Natural killer cell (primary cell): ENCODE results near the gene PBX2. TPM values are rescaled to one million over a fixed set of nuclear protein-coding genes. Genes with fewer than 3 reads are reported as not detected.
A peak's percentile ranks its signal among the peaks of the same experiment; 100 is the strongest.

ENCODE experiments used
- ATAC-seq, 3 donors: fragments of 150-1000 bp in 2 of 3; fragments of 200-7000 bp in 1 of 3; cut with Tn5 transposase; 1 replicate in 1 of 3; 2 replicates in 2 of 3; pipeline ENCODE4 v1.10.0; 2021; ENCODE audit warnings: mild to moderate bottlenecking in 2 of 3, moderate library complexity in 2 of 3
- DNase-seq, 2 donors: peaks; one replicate each; pipeline versions ENCODE4 v3.0.0 to v3.0.0-alpha.2; 2013 to 2021; ENCODE audit warnings: mixed read lengths in 1 of 2
- H3K27ac ChIP-seq: one replicate; pipeline ENCODE4 v1.5.1; 2013; ENCODE audit warnings: mild to moderate bottlenecking, low read length
- H3K27me3 ChIP-seq: one replicate; pipeline ENCODE4 v1.6.1; 2013; ENCODE audit warnings: low read length; ENCODE audit not compliant: control insufficient read depth, insufficient read depth
- H3K36me3 ChIP-seq: one replicate; pipeline ENCODE4 v1.6.1; 2013; ENCODE audit warnings: low read length; ENCODE audit not compliant: control insufficient read depth, insufficient read depth
- H3K4me1 ChIP-seq: one replicate; pipeline ENCODE4 v1.6.1; 2013; ENCODE audit warnings: low read length; ENCODE audit not compliant: control insufficient read depth, insufficient read depth
- H3K4me3 ChIP-seq: one replicate; pipeline ENCODE4 v1.5.1; 2013; ENCODE audit warnings: low read length
- H3K9me3 ChIP-seq: one replicate; pipeline ENCODE4 v1.6.1; 2013; ENCODE audit warnings: low read length; ENCODE audit not compliant: control insufficient read depth, insufficient read depth
- H3K27ac Mint-ChIP-seq, 2 donors: one replicate each; pipeline ENCODE4 v1.8.0; 2022; ENCODE audit warnings: mild to moderate bottlenecking in 2 of 2, mixed read lengths in 2 of 2, moderate library complexity in 1 of 2
- H3K27me3 Mint-ChIP-seq, 2 donors: one replicate each; pipeline ENCODE4 v1.8.0; 2022; ENCODE audit warnings: low read depth in 2 of 2, mixed read lengths in 2 of 2
- H3K36me3 Mint-ChIP-seq: one replicate; pipeline ENCODE4 v1.8.0; 2022; ENCODE audit warnings: mixed read lengths
- H3K4me1 Mint-ChIP-seq, 2 donors: one replicate each; pipeline ENCODE4 v1.8.0; 2022; ENCODE audit warnings: mixed read lengths in 2 of 2
- H3K4me3 Mint-ChIP-seq: one replicate; pipeline ENCODE4 v1.8.0; 2022; ENCODE audit warnings: mild to moderate bottlenecking, moderate library complexity, mixed read lengths
- H3K9me3 Mint-ChIP-seq, 2 donors: one replicate each; pipeline ENCODE4 v1.8.0; 2022; ENCODE audit warnings: mixed read lengths in 2 of 2
- WGBS: methylation state at CpG from one replicate; pipeline ENCODE4 v1.1.7; 2013; ENCODE audit warnings: missing lambda C conversion rate; ENCODE audit not compliant: insufficient coverage; 5-methylcytosine and 5-hydroxymethylcytosine counted together
- intact Hi-C: fragments of 100-400 bp; cut with micrococcal nuclease; formaldehyde crosslinking; loops from one replicate; pipeline ENCODE4 v1.14.2; 2022
- total RNA-seq, 4 donors: library from RNA; stranded (reverse); fragments of 120-200 nt in 1 of 4; gene quantifications; one replicate each; pipeline versions ENCODE4 v1.2.3 to v1.2.4, GENCODE V29; 2013 to 2022
- TF ChIP-seq, protein P1 (sequence below): fragments of 200-600 bp; IDR thresholded peaks from one replicate; pipeline ENCODE4 v1.8.0; 2022; ENCODE audit warnings: antibody characterized with exemption

Gene PBX2
- total RNA-seq, 3 donors from 2014 or later (not counting 1 experiment from before 2014, with no cell fraction given): 111 to 116 (median 112) TPM

DNA sequence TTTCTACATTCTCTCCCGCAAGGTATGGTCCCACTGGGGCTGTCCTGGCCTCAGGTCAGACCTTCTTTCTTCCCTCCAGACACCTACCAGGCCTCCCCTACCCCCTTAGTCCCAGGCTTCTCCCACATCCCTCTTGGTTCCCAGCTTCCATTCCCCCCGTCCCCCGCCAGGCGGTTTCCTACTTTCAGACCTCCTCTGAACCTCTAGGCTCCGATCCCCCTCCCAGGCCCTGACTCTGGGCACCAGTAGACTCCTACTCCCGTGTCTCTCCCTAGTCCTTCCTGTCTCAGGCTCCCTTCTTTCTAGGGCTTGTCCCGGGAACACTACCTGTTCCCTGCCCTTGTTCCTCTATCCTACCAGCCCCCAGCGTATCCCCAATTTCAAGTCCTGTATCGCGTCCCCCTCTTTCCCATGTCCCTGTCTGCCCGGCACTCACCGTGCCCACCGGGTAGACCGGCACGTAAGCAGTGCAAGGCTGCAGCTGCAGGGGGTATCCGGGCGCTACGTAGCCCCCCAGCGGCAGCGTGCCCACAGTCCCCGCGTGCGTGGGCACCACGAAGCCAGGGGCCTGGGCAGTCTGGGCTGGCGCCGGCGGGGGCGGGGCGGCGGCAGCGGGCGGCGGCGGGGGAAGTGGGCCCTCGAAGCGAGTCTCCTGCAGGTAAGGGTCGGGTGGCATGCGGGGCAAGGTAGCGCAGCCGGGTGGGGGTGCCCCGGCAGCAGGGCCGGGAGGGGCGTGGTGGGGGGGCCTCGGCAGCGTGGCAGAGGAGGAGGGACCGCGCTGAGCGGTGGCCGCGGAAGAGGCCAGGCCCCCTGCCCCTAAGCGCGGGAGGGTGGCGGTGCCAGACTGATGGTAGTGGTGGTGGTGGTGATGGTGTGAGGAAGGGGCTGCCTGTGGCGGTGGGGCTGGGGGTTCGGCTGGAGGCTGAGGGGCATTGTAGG is 39.8 kb downstream of the PBX2 start:
- no peaks in the 10 kb centered on the region for H3K36me3 Mint-ChIP-seq
- TF ChIP-seq, protein P1, sequence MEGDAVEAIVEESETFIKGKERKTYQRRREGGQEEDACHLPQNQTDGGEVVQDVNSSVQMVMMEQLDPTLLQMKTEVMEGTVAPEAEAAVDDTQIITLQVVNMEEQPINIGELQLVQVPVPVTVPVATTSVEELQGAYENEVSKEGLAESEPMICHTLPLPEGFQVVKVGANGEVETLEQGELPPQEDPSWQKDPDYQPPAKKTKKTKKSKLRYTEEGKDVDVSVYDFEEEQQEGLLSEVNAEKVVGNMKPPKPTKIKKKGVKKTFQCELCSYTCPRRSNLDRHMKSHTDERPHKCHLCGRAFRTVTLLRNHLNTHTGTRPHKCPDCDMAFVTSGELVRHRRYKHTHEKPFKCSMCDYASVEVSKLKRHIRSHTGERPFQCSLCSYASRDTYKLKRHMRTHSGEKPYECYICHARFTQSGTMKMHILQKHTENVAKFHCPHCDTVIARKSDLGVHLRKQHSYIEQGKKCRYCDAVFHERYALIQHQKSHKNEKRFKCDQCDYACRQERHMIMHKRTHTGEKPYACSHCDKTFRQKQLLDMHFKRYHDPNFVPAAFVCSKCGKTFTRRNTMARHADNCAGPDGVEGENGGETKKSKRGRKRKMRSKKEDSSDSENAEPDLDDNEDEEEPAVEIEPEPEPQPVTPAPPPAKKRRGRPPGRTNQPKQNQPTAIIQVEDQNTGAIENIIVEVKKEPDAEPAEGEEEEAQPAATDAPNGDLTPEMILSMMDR: no peak
- 51% methylated on average over 55 of the region's 55 CpGs for WGBS
- no peaks in the 10 kb centered on the region for H3K9me3 Mint-ChIP-seq
- Histone ChIP-seq H3K9me3 (peaks cover 3% of the 10 kb centered on the region), H3K27me3 (peaks cover 21% of the 10 kb centered on the region), H3K4me1 (peaks cover 49% of the 10 kb centered on the region), H3K36me3 (no peaks in the 10 kb centered on the region), H3K4me3 (no peak overlapping the region), H3K27ac (no peak overlapping the region)
- peaks cover 20 to 37% of the 10 kb centered on the region in 2 donors for H3K27me3 Mint-ChIP-seq
- intact Hi-C loops: loop anchor here (2.0 kb wide), 1 partner anchor 19 kb away; the partner anchor contains the start of gene FKBPL
- peaks cover 48 to 69% of the 10 kb centered on the region in 2 donors for H3K4me1 Mint-ChIP-seq
- ATAC-seq: no peak
- H3K27ac Mint-ChIP-seq: peak overlapping the region; percentile 23 to 98
- peak overlapping the region; percentile 52 for H3K4me3 Mint-ChIP-seq
- DNase-seq: no peak

DNA sequence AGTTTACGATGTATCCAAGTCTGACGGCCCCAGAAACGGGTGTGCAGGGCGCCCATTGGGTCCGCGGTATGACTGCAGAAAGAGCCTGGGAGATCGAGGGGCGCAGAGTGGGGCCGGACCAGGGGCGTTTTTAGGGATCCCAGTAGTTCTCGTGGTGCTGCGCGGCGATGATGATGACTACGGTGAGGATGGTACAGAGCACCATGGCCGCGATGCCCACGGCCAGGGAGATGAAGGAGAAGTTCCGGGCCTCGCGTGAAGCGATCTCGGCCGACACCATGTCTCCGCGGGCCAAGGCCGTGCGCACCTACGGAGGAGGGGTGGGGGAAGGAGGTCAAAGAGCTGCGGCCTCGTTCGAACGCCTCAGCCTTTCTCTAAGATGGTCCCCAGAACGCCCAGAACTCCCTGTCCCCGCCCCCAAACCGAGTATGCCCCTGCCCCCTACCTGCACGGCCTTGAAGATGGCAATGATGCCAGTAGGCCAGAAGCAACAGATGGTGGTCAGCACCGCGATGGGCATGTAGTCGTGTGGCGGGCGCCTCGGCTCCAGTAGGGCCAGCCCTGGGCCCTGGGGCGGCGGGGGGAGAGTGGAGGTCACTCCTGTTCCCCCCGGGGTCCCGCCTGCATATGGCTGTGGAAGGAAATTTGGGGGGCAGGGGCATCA is 40.8 kb downstream of the PBX2 start:
- Mint-ChIP-seq H3K36me3 (no peaks in the 10 kb centered on the region), H3K27ac (peak overlapping the region; percentile 80 to 91), H3K9me3 (no peaks in the 10 kb centered on the region), H3K4me1 (peaks cover 39 to 59% of the 10 kb centered on the region in 2 donors), H3K27me3 (peaks cover 20 to 37% of the 10 kb centered on the region in 2 donors), H3K4me3 (peak overlapping the region; percentile 91)
- intact Hi-C loops: loop anchor here (2.0 kb wide), 1 partner anchor 18 kb away; the partner anchor contains the start of gene FKBPL
- Histone ChIP-seq H3K27ac (peak overlapping the region; percentile 8), H3K4me1 (peaks cover 40% of the 10 kb centered on the region), H3K9me3 (peaks cover 3% of the 10 kb centered on the region), H3K4me3 (peak overlapping the region; percentile 29), H3K27me3 (peaks cover 21% of the 10 kb centered on the region), H3K36me3 (no peaks in the 10 kb centered on the region)
- WGBS: 44% methylated on average over 47 of the region's 47 CpGs
- peak in 1 of 2 donors; percentile 32 for DNase-seq
- TF ChIP-seq, protein P1: no peak
- peak; percentile 3 to 28 (median 19) for ATAC-seq

DNA sequence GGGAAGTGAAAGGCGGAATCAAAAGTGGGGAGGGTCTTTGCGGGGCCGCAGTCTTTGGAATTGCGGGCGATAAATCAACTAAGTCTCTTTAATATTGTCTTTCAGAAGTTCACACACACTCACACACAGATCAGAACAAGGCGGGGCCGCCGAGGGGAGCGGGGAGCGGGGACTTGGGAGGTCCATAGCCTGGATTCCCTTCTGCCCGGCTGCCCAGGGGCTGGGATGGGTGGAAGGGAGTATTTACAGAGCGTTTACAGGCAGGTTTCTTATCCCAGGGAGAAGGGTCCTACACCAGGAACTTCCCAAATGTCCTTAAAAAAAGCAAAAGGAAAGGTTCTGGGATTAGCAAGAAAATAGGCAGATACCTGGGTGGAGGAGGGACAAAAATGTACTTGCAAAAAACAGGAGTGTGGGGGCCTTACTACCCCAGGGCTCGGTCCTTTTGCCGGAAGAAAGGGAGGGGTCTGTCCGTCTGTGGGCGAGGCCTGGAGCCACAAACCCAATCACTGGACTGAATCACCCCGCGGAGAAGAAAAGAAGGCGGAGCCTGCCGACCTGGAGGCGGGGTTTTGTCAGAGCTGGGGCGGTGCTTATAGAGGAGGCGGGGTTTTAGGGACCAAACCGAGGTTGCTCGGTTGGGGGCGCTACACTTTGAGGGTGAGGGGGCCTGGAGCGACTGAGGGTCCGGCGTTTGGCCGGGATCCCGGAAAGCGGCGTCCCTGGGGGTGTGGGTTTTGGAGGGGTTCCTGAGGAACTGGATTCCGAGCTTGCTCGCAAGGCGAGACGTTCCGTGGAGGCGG is 41.5 kb downstream of the PBX2 start:
- WGBS: 11% methylated on average over 35 of the region's 39 CpGs
- peak overlapping the region; percentile 80 to 91 for H3K27ac Mint-ChIP-seq
- Histone ChIP-seq H3K27me3 (peaks cover 21% of the 10 kb centered on the region), H3K27ac (peak overlapping the region; percentile 8), H3K36me3 (no peaks in the 10 kb centered on the region), H3K4me1 (peaks cover 32% of the 10 kb centered on the region), H3K4me3 (peak overlapping the region; percentile 29), H3K9me3 (peaks cover 3% of the 10 kb centered on the region)
- no peaks in the 10 kb centered on the region for H3K36me3 Mint-ChIP-seq
- H3K4me3 Mint-ChIP-seq: peak overlapping the region; percentile 91
- H3K9me3 Mint-ChIP-seq: no peaks in the 10 kb centered on the region
- ATAC-seq: peak; percentile 90 to 94 (median 94)
- TF ChIP-seq, protein P1: peak; percentile 50
- DNase-seq: peak; percentile 78 to 86
- H3K27me3 Mint-ChIP-seq: peaks cover 20 to 37% of the 10 kb centered on the region in 2 donors
- H3K4me1 Mint-ChIP-seq: peaks cover 32 to 52% of the 10 kb centered on the region in 2 donors
- intact Hi-C loops: loop anchor here (1.0 to 2.0 kb wide), 2 partner anchors 18 to 28 kb away; partner anchors contain the start of genes AGPAT1 and FKBPL
